Measurements from ENCODE around the gene CEP104.

The CEP104 gene

GRCh38 chr1:3879787-3880428 lies 22.9 kb upstream of the CEP104 start:
- H3K4me1 ChIP-seq (ENCODE audit: control insufficient read depth, insufficient read depth, low read length), result no peaks in the 10 kb centered on the region
- DNase-seq (ENCODE audit: low read depth), result no peak
- H3K9me3 ChIP-seq (ENCODE audit: control insufficient read depth, low read length), result peaks cover 14% of the 10 kb centered on the region
- H3K4me3 ChIP-seq (ENCODE audit: low read length), result no peak overlapping the region
- H3K9ac ChIP-seq (ENCODE audit: low read length), result no peak overlapping the region
- no peaks in the 10 kb centered on the region for H3K27me3 ChIP-seq (replicated peaks; ENCODE audit: control insufficient read depth, insufficient read depth, low read length)
- peaks cover 28% of the 10 kb centered on the region for H3K36me3 ChIP-seq (ENCODE audit: control insufficient read depth, insufficient read depth, low read length, severe bottlenecking)

GRCh38 chr1:3879099-3879498 lies 22.1 kb upstream of the CEP104 start:
- peaks cover 32% of the 10 kb centered on the region for H3K36me3 ChIP-seq (ENCODE audit: control insufficient read depth, insufficient read depth, low read length, severe bottlenecking)
- H3K9ac ChIP-seq (ENCODE audit: low read length), result no peak overlapping the region
- H3K27me3 ChIP-seq (replicated peaks; ENCODE audit: control insufficient read depth, insufficient read depth, low read length), result no peaks in the 10 kb centered on the region
- no peaks in the 10 kb centered on the region for H3K4me1 ChIP-seq (ENCODE audit: control insufficient read depth, insufficient read depth, low read length)
- H3K4me3 ChIP-seq (ENCODE audit: low read length), result peak overlapping the region; percentile 10
- no peak for DNase-seq (ENCODE audit: low read depth)
- H3K9me3 ChIP-seq (ENCODE audit: control insufficient read depth, low read length), result peaks cover 14% of the 10 kb centered on the region

- Histone ChIP-seq H3K36me3 (ENCODE audit: control insufficient read depth, insufficient read depth, low read length, severe bottlenecking) (peaks cover 41% of the 10 kb centered on the region), H3K9ac (ENCODE audit: low read length) (no peak overlapping the region), H3K9me3 (ENCODE audit: control insufficient read depth, low read length) (peaks cover 14% of the 10 kb centered on the region), H3K27me3 (replicated peaks; ENCODE audit: control insufficient read depth, insufficient read depth, low read length) (no peaks in the 10 kb centered on the region), H3K4me1 (ENCODE audit: control insufficient read depth, insufficient read depth, low read length) (no peaks in the 10 kb centered on the region), H3K4me3 (ENCODE audit: low read length) (no peak overlapping the region)
- no peak for DNase-seq (ENCODE audit: low read depth)
Measured at GRCh38 chr1:3876716-3877115, 19.7 kb upstream of the CEP104 start.

GRCh38 chr1:3874736-3875135 lies 17.7 kb upstream of the CEP104 start:
- DNase-seq (ENCODE audit: low read depth), result no peak
- H3K4me1 ChIP-seq (ENCODE audit: control insufficient read depth, insufficient read depth, low read length), result no peaks in the 10 kb centered on the region
- no peak overlapping the region for H3K4me3 ChIP-seq (ENCODE audit: low read length)
- H3K9me3 ChIP-seq (ENCODE audit: control insufficient read depth, low read length), result peaks cover 14% of the 10 kb centered on the region
- no peaks in the 10 kb centered on the region for H3K27me3 ChIP-seq (replicated peaks; ENCODE audit: control insufficient read depth, insufficient read depth, low read length)
- H3K9ac ChIP-seq (ENCODE audit: low read length), result no peak overlapping the region
- peaks cover 47% of the 10 kb centered on the region for H3K36me3 ChIP-seq (ENCODE audit: control insufficient read depth, insufficient read depth, low read length, severe bottlenecking)

GRCh38 chr1:3872546-3872945 lies 15.5 kb upstream of the CEP104 start:
- Histone ChIP-seq H3K4me3 (ENCODE audit: low read length) (no peak overlapping the region), H3K27me3 (replicated peaks; ENCODE audit: control insufficient read depth, insufficient read depth, low read length) (no peaks in the 10 kb centered on the region), H3K4me1 (ENCODE audit: control insufficient read depth, insufficient read depth, low read length) (no peaks in the 10 kb centered on the region), H3K36me3 (ENCODE audit: control insufficient read depth, insufficient read depth, low read length, severe bottlenecking) (peaks cover 42% of the 10 kb centered on the region), H3K9ac (ENCODE audit: low read length) (no peak overlapping the region), H3K9me3 (ENCODE audit: control insufficient read depth, low read length) (no peaks in the 10 kb centered on the region)
- no peak for DNase-seq (ENCODE audit: low read depth)

GRCh38 chr1:3871451-3871805 lies 14.4 kb upstream of the CEP104 start:
- H3K4me3 ChIP-seq (ENCODE audit: low read length), result no peak overlapping the region
- DNase-seq (ENCODE audit: low read depth), result no peak
- H3K4me1 ChIP-seq (ENCODE audit: control insufficient read depth, insufficient read depth, low read length), result no peaks in the 10 kb centered on the region
- no peaks in the 10 kb centered on the region for H3K9me3 ChIP-seq (ENCODE audit: control insufficient read depth, low read length)
- H3K36me3 ChIP-seq (ENCODE audit: control insufficient read depth, insufficient read depth, low read length, severe bottlenecking), result peaks cover 40% of the 10 kb centered on the region
- H3K27me3 ChIP-seq (replicated peaks; ENCODE audit: control insufficient read depth, insufficient read depth, low read length), result no peaks in the 10 kb centered on the region
- no peak overlapping the region for H3K9ac ChIP-seq (ENCODE audit: low read length)

GRCh38 chr1:3869751-3870301 lies 12.8 kb upstream of the CEP104 start:
- H3K4me3 ChIP-seq (ENCODE audit: low read length), result no peak overlapping the region
- peaks cover 30% of the 10 kb centered on the region for H3K36me3 ChIP-seq (ENCODE audit: control insufficient read depth, insufficient read depth, low read length, severe bottlenecking)
- no peak overlapping the region for H3K9ac ChIP-seq (ENCODE audit: low read length)
- H3K27me3 ChIP-seq (replicated peaks; ENCODE audit: control insufficient read depth, insufficient read depth, low read length), result no peaks in the 10 kb centered on the region
- no peaks in the 10 kb centered on the region for H3K9me3 ChIP-seq (ENCODE audit: control insufficient read depth, low read length)
- H3K4me1 ChIP-seq (ENCODE audit: control insufficient read depth, insufficient read depth, low read length), result no peaks in the 10 kb centered on the region
- no peak for DNase-seq (ENCODE audit: low read depth)

- no peak overlapping the region for H3K9ac ChIP-seq (ENCODE audit: low read length)
- no peak overlapping the region for H3K4me3 ChIP-seq (ENCODE audit: low read length)
- no peaks in the 10 kb centered on the region for H3K9me3 ChIP-seq (ENCODE audit: control insufficient read depth, low read length)
- no peak for DNase-seq (ENCODE audit: low read depth)
- H3K36me3 ChIP-seq (ENCODE audit: control insufficient read depth, insufficient read depth, low read length, severe bottlenecking), result peaks cover 20% of the 10 kb centered on the region
- no peaks in the 10 kb centered on the region for H3K4me1 ChIP-seq (ENCODE audit: control insufficient read depth, insufficient read depth, low read length)
- H3K27me3 ChIP-seq (replicated peaks; ENCODE audit: control insufficient read depth, insufficient read depth, low read length), result no peaks in the 10 kb centered on the region
Measured at GRCh38 chr1:3868464-3869006, 11.5 kb upstream of the CEP104 start.

- Histone ChIP-seq H3K27me3 (replicated peaks; ENCODE audit: control insufficient read depth, insufficient read depth, low read length) (no peaks in the 10 kb centered on the region), H3K9me3 (ENCODE audit: control insufficient read depth, low read length) (no peaks in the 10 kb centered on the region), H3K36me3 (ENCODE audit: control insufficient read depth, insufficient read depth, low read length, severe bottlenecking) (peaks cover 12% of the 10 kb centered on the region), H3K4me1 (ENCODE audit: control insufficient read depth, insufficient read depth, low read length) (no peaks in the 10 kb centered on the region), H3K9ac (ENCODE audit: low read length) (no peak overlapping the region), H3K4me3 (ENCODE audit: low read length) (no peak overlapping the region)
- DNase-seq (ENCODE audit: low read depth), result no peak
Measured at GRCh38 chr1:3865606-3866160, 8.7 kb upstream of the CEP104 start.

- Histone ChIP-seq H3K4me1 (ENCODE audit: control insufficient read depth, insufficient read depth, low read length) (no peaks in the 10 kb centered on the region), H3K9ac (ENCODE audit: low read length) (no peak overlapping the region), H3K9me3 (ENCODE audit: control insufficient read depth, low read length) (no peaks in the 10 kb centered on the region), H3K4me3 (ENCODE audit: low read length) (no peak overlapping the region), H3K36me3 (ENCODE audit: control insufficient read depth, insufficient read depth, low read length, severe bottlenecking) (peaks cover 4% of the 10 kb centered on the region), H3K27me3 (replicated peaks; ENCODE audit: control insufficient read depth, insufficient read depth, low read length) (no peaks in the 10 kb centered on the region)
- DNase-seq (ENCODE audit: low read depth), result no peak
Measured at GRCh38 chr1:3864884-3865283, 7.9 kb upstream of the CEP104 start.

- no peak overlapping the region for H3K4me3 ChIP-seq (ENCODE audit: low read length)
- no peaks in the 10 kb centered on the region for H3K27me3 ChIP-seq (replicated peaks; ENCODE audit: control insufficient read depth, insufficient read depth, low read length)
- no peak overlapping the region for H3K9ac ChIP-seq (ENCODE audit: low read length)
- no peak for DNase-seq (ENCODE audit: low read depth)
- no peaks in the 10 kb centered on the region for H3K9me3 ChIP-seq (ENCODE audit: control insufficient read depth, low read length)
- no peaks in the 10 kb centered on the region for H3K36me3 ChIP-seq (ENCODE audit: control insufficient read depth, insufficient read depth, low read length, severe bottlenecking)
- H3K4me1 ChIP-seq (ENCODE audit: control insufficient read depth, insufficient read depth, low read length), result peaks cover 2% of the 10 kb centered on the region
Measured at GRCh38 chr1:3863231-3863935, 6.4 kb upstream of the CEP104 start.

Data from adipocyte (in vitro differentiated cells).